SK-N-SH (cell line): Measurements from ENCODE around the gene ZFHX3.

Source experiments
- CHD2 ChIP-seq: fragments of 150-350 bp; IDR thresholded peaks from 2 replicates; pipeline ENCODE4 v1.6.1; 2018; ENCODE audit warnings: low read length; ENCODE audit not compliant: partially characterized antibody
- CTCF ChIP-seq: fragments of 200-600 bp; sonication (generic); IDR thresholded peaks from 2 replicates; pipeline ENCODE4 v1.6.1; 2017; ENCODE audit warnings: antibody characterized with exemption, mild to moderate bottlenecking, moderate library complexity
- ELF1 ChIP-seq: IDR thresholded peaks from 2 replicates; pipeline ENCODE4 v1.4.0; 2012
- EP300 ChIP-seq, 2 experiments: IDR thresholded peaks; 2 replicates each; pipeline versions ENCODE4 v1.4.0 to v1.6.1; 2012; ENCODE audit warnings: borderline replicate concordance in 1 of 2, low read depth in 1 of 2, low read length in 1 of 2
- EZH2phosphoT487 ChIP-seq: fragments of 200-600 bp; sonication (generic); IDR thresholded peaks from 2 replicates; pipeline ENCODE4 v1.6.1; 2017; ENCODE audit warnings: low read depth, mixed run types, mild to moderate bottlenecking, antibody characterized with exemption, moderate library complexity, borderline replicate concordance
- GATA2 ChIP-seq: sonication (generic); formaldehyde crosslinking; IDR thresholded peaks from 2 replicates; pipeline ENCODE4 v1.5.0; 2020; ENCODE audit warnings: mild to moderate bottlenecking, missing genetic modification reagents
- JUND ChIP-seq: IDR thresholded peaks from 2 replicates; pipeline ENCODE4 v1.4.0; 2012
- NRF1 ChIP-seq: IDR thresholded peaks from 2 replicates; pipeline ENCODE4 v1.6.1; 2012; ENCODE audit warnings: low read depth, mild to moderate bottlenecking, low read length
- RCOR1 ChIP-seq: fragments of 150-350 bp; IDR thresholded peaks from 2 replicates; pipeline ENCODE4 v1.6.1; 2017; ENCODE audit warnings: antibody characterized with exemption, low read length
- SIN3A ChIP-seq: IDR thresholded peaks from 2 replicates; pipeline ENCODE4 v1.6.1; 2012; ENCODE audit warnings: low read depth, mild to moderate bottlenecking, low read length, moderate library complexity, borderline replicate concordance
- TAF1 ChIP-seq: IDR thresholded peaks from 2 replicates; pipeline ENCODE4 v1.6.1; 2012; ENCODE audit warnings: low read depth, mild to moderate bottlenecking, low read length, moderate library complexity, borderline replicate concordance
- TCF12 ChIP-seq: IDR thresholded peaks from 2 replicates; pipeline ENCODE4 v1.4.0; 2012
- TF ChIP-seq, protein P1 (sequence below): IDR thresholded peaks from 2 replicates; pipeline ENCODE4; 2012

- TF ChIP-seq SIN3A: no peak
- TF ChIP-seq CTCF: no peak
- no peak for TF ChIP-seq NRF1
- no peak for TF ChIP-seq CHD2
- TF ChIP-seq EP300 (IDR thresholded peaks at IDR 0.05; ENCODE audit: borderline replicate concordance in 1 of 2, low read depth in 1 of 2, low read length in 1 of 2): no peak
- TF ChIP-seq ELF1: no peak
- TF ChIP-seq TCF12: no peak
- TF ChIP-seq EZH2phosphoT487: no peak
- TF ChIP-seq GATA2 (CRISPR knock-in tag): no peak
- TF ChIP-seq, protein P1, sequence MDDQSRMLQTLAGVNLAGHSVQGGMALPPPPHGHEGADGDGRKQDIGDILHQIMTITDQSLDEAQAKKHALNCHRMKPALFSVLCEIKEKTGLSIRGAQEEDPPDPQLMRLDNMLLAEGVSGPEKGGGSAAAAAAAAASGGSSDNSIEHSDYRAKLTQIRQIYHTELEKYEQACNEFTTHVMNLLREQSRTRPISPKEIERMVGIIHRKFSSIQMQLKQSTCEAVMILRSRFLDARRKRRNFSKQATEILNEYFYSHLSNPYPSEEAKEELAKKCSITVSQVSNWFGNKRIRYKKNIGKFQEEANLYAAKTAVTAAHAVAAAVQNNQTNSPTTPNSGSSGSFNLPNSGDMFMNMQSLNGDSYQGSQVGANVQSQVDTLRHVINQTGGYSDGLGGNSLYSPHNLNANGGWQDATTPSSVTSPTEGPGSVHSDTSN: no peak
- no peak for TF ChIP-seq RCOR1
- TF ChIP-seq JUND: no peak
- no peak for TF ChIP-seq TAF1
Observed at GRCh38 chr16:73041676-73042075, 6.3 kb downstream of the ZFHX3 start.
